Fibroblast of lung (primary cell): ENCODE results near the gene MRPS15. TPM values are rescaled to one million over a fixed set of nuclear protein-coding genes. Genes with fewer than 3 reads are reported as not detected.

Source experiments
- DNase-seq, 2 donors: peaks; one replicate each; pipeline versions ENCODE4 v3.0.0 to v3.0.0-alpha.2; 2010; ENCODE audit warnings: low read depth in 2 of 2
- H2AFZ ChIP-seq: 2 replicates; pipeline ENCODE4 v1.5.1; 2012; ENCODE audit warnings: low read length, control low read depth, inconsistent platforms
- H3K27ac ChIP-seq: 2 replicates; pipeline ENCODE4 v1.5.1; 2011; ENCODE audit warnings: low read length, control low read depth; ENCODE audit not compliant: insufficient read depth
- H3K27me3 ChIP-seq: 2 replicates; pipeline ENCODE4 v1.5.1; 2011; ENCODE audit warnings: mild to moderate bottlenecking, low read length; ENCODE audit not compliant: control insufficient read depth, insufficient read depth
- H3K36me3 ChIP-seq: 2 replicates; pipeline ENCODE4 v1.5.1; 2011; ENCODE audit warnings: low read length; ENCODE audit not compliant: control insufficient read depth, insufficient read depth
- H3K4me1 ChIP-seq: 2 replicates; pipeline ENCODE4 v1.5.1; 2011; ENCODE audit warnings: low read length; ENCODE audit not compliant: control insufficient read depth, insufficient read depth; ENCODE audit errors: extremely low read depth
- H3K4me2 ChIP-seq: 2 replicates; pipeline ENCODE4 v1.5.1; 2011; ENCODE audit warnings: low read length, control low read depth; ENCODE audit not compliant: insufficient read depth; ENCODE audit errors: extremely low read depth
- H3K4me3 ChIP-seq, 4 experiments: fragments of 200-600 bp in 1 of 4; sonication (generic) in 1 of 4; replicated peaks in 1 of 4; 2 replicates each; pipeline ENCODE4 v1.5.1; 2011 to 2016; ENCODE audit warnings: low read length in 4 of 4, low read depth in 3 of 4, mild to moderate bottlenecking in 3 of 4, control low read depth in 2 of 4, inconsistent platforms in 1 of 4, mixed read lengths in 1 of 4; ENCODE audit not compliant: insufficient read depth in 1 of 4; ENCODE audit errors: control extremely low read depth in 1 of 4
- H3K79me2 ChIP-seq: 2 replicates; pipeline ENCODE4 v1.5.1; 2012; ENCODE audit warnings: mild to moderate bottlenecking, low read length, inconsistent platforms; ENCODE audit not compliant: control insufficient read depth, insufficient read depth
- H3K9ac ChIP-seq: 2 replicates; pipeline ENCODE4 v1.5.1; 2011; ENCODE audit warnings: mild to moderate bottlenecking, low read length, control low read depth; ENCODE audit not compliant: insufficient read depth
- H3K9me3 ChIP-seq: 2 replicates; pipeline ENCODE4 v1.5.1; 2012; ENCODE audit warnings: low read depth, low read length; ENCODE audit not compliant: control insufficient read depth, insufficient read depth
- H4K20me1 ChIP-seq: 2 replicates; pipeline ENCODE4 v1.5.1; 2011; ENCODE audit warnings: low read length; ENCODE audit not compliant: control insufficient read depth, insufficient read depth; ENCODE audit errors: extremely low read depth
- CTCF ChIP-seq, 2 donors: IDR thresholded peaks in 1 of 2; conservative IDR thresholded peaks in 1 of 2; 1 replicate in 1 of 2; 2 replicates in 1 of 2; pipeline ENCODE4 v1.5.1; 2011 to 2012; ENCODE audit warnings: low read length in 2 of 2, control low read depth in 1 of 2, inconsistent platforms in 1 of 2, low read depth in 1 of 2, mild to moderate bottlenecking in 1 of 2
- EZH2 ChIP-seq: IDR thresholded peaks from 2 replicates; pipeline ENCODE4 v1.5.1; 2012; ENCODE audit warnings: low read length, control low read depth, mild to moderate bottlenecking; ENCODE audit errors: missing control alignments
- polyA plus RNA-seq, 2 donors: library from polyadenylated mRNA; depleted of rRNA in 1 of 2; stranded (reverse) in 1 of 2; unstranded in 1 of 2; fragments of >200 nt; gene quantifications; 2 replicates each; pipeline ENCODE4 v1.2.1, GENCODE V29; 2011 to 2012; ENCODE audit warnings: missing spikeins in 1 of 2
- total RNA-seq: library from RNA; depleted of rRNA; stranded (reverse); fragments of >200 nt; gene quantifications from 2 replicates; pipeline ENCODE4 v1.2.1, GENCODE V29; 2014

The MRPS15 gene
- total and polyA plus RNA-seq, 2 donors (not counting 1 experiment from before 2014, with no cell fraction given): 75.5 to 99.1 TPM

- Histone ChIP-seq H2AFZ (no peak overlapping the region), H3K27me3 (no peaks in the 10 kb centered on the region), H3K9ac (no peak overlapping the region), H3K9me3 (no peaks in the 10 kb centered on the region), H3K79me2 (no peaks in the 10 kb centered on the region), H3K4me3 (no peak overlapping the region), H3K27ac (no peak overlapping the region), H3K4me2 (no peak overlapping the region), H3K4me1 (no peaks in the 10 kb centered on the region), H3K36me3 (peaks cover 7% of the 10 kb centered on the region), H4K20me1 (no peaks in the 10 kb centered on the region)
- no peak for DNase-seq
- TF ChIP-seq EZH2 (no peak), CTCF (conservative IDR thresholded peaks at IDR 0.05 in 1 of 2, IDR thresholded peaks at IDR 0.05 in 1 of 2; ENCODE audit: low read depth in 1 of 2, low read length in 2 of 2) (no peak)
Measured at GRCh38 chr1:36455386-36455785, 8.8 kb downstream of the MRPS15 start.

- Histone ChIP-seq H3K4me1 (no peaks in the 10 kb centered on the region), H3K9me3 (no peaks in the 10 kb centered on the region), H3K27ac (no peak overlapping the region), H4K20me1 (no peaks in the 10 kb centered on the region), H3K9ac (no peak overlapping the region), H3K4me2 (no peak overlapping the region), H3K4me3 (no peak overlapping the region), H2AFZ (no peak overlapping the region), H3K36me3 (peaks cover 5% of the 10 kb centered on the region), H3K27me3 (no peaks in the 10 kb centered on the region), H3K79me2 (no peaks in the 10 kb centered on the region)
- DNase-seq: no peak
- TF ChIP-seq EZH2 (no peak), CTCF (conservative IDR thresholded peaks at IDR 0.05 in 1 of 2, IDR thresholded peaks at IDR 0.05 in 1 of 2; ENCODE audit: low read depth in 1 of 2, low read length in 2 of 2) (no peak)
Measured at GRCh38 chr1:36453600-36454388, 10.4 kb downstream of the MRPS15 start.

GRCh38 chr1:36453051-36453450 is 11.1 kb downstream of the MRPS15 start:
- Histone ChIP-seq H3K27ac (no peak overlapping the region), H3K4me3 (no peak overlapping the region)
- DNase-seq: no peak

More at GRCh38 chr1:36453051-36453450, 11.1 kb downstream of the MRPS15 start:
- no peak for TF ChIP-seq EZH2
- TF ChIP-seq CTCF (conservative IDR thresholded peaks at IDR 0.05 in 1 of 2, IDR thresholded peaks at IDR 0.05 in 1 of 2; ENCODE audit: low read depth in 1 of 2, low read length in 2 of 2): no peak
- no peak overlapping the region for H2AFZ ChIP-seq
- H3K36me3 ChIP-seq: peaks cover 5% of the 10 kb centered on the region
- no peaks in the 10 kb centered on the region for H3K4me1 ChIP-seq
- H3K79me2 ChIP-seq: no peaks in the 10 kb centered on the region
- H3K27me3 ChIP-seq: no peaks in the 10 kb centered on the region
- H3K9ac ChIP-seq: no peak overlapping the region
- no peaks in the 10 kb centered on the region for H3K9me3 ChIP-seq
- no peaks in the 10 kb centered on the region for H4K20me1 ChIP-seq
- H3K4me2 ChIP-seq: no peak overlapping the region
